OCI-LY7 (cell line): ENCODE measurements around the gene LRRC4. TPM values are rescaled to one million over a fixed set of nuclear protein-coding genes. Genes with fewer than 3 reads are reported as not detected.

Experiments
- BruUV-seq: library from RNA; stranded (reverse); fragments of 400-500 nt; replicated peaks from 2 replicates; lab custom pipeline; 2021; lab: Mats Ljungman, UMichigan
- CTCF ChIA-PET: fragments of 300-600 bp; sonication (Branson Sonifier 250); formaldehyde crosslinking; loops from one replicate; lab custom pipeline; 2022; ENCODE audit warnings: antibody characterized with exemption; ENCODE audit not compliant: unreplicated experiment; lab: Charles Lee
- POLR2A ChIA-PET: fragments of 300-600 bp; sonication (Branson Sonifier 250); formaldehyde crosslinking; loops from one replicate; lab custom pipeline; 2022; ENCODE audit warnings: antibody characterized with exemption; lab: Charles Lee
- DNase-seq: peaks from one replicate; pipeline ENCODE4 v3.0.0-alpha.2; 2015; ENCODE audit warnings: low spot score
- H2AFZ ChIP-seq: fragments of 200-600 bp; sonication (generic), shearing (Covaris generic); 2 replicates; pipeline ENCODE4 v1.6.1; 2014; ENCODE audit warnings: mild to moderate bottlenecking, antibody characterized with exemption, low read length, moderate library complexity
- H3K27ac ChIP-seq: fragments of 200-600 bp; sonication (generic); 2 replicates; pipeline ENCODE4 v1.5.1; 2014; ENCODE audit warnings: mixed run types, low read depth, mild to moderate bottlenecking, moderate library complexity, low read length, inconsistent platforms; ENCODE audit not compliant: poor library complexity, severe bottlenecking
- H3K36me3 ChIP-seq: fragments of 200-600 bp; sonication (generic); 2 replicates; pipeline ENCODE4 v1.6.1; 2014; ENCODE audit warnings: mild to moderate bottlenecking, antibody characterized with exemption, low read length, moderate library complexity, mixed read lengths; ENCODE audit not compliant: insufficient read depth
- H3K4me1 ChIP-seq: fragments of 200-600 bp; sonication (generic); 2 replicates; pipeline ENCODE4 v1.5.1; 2014; ENCODE audit warnings: mild to moderate bottlenecking, low read length; ENCODE audit not compliant: insufficient read depth, poor library complexity, severe bottlenecking
- H3K4me2 ChIP-seq: fragments of 200-600 bp; sonication (generic); 2 replicates; pipeline ENCODE4 v1.6.1; 2014; ENCODE audit warnings: mild to moderate bottlenecking, low read length
- H3K4me3 ChIP-seq: fragments of 200-600 bp; sonication (generic); 2 replicates; pipeline ENCODE4 v1.5.1; 2014; ENCODE audit warnings: mild to moderate bottlenecking, low read depth, low read length; ENCODE audit not compliant: poor library complexity, severe bottlenecking
- H3K79me2 ChIP-seq: fragments of 200-600 bp; sonication (generic); 2 replicates; pipeline ENCODE4 v1.6.1; 2016; ENCODE audit warnings: low read depth, mild to moderate bottlenecking, low read length, moderate library complexity, mixed read lengths; ENCODE audit not compliant: insufficient read depth
- H3K9me2 ChIP-seq: fragments of 200-600 bp; sonication (generic); 2 replicates; pipeline ENCODE4 v1.6.1; 2016; ENCODE audit warnings: mild to moderate bottlenecking, low read length, mixed read lengths; ENCODE audit not compliant: insufficient read depth
- H3K9me3 ChIP-seq: fragments of 200-600 bp; sonication (generic); 2 replicates; pipeline ENCODE4 v1.6.1; 2014; ENCODE audit warnings: mild to moderate bottlenecking, mixed run types, low read length, mixed read lengths
- H4K20me1 ChIP-seq: fragments of 200-600 bp; sonication (generic); 2 replicates; pipeline ENCODE4 v1.6.1; 2014; ENCODE audit warnings: mild to moderate bottlenecking, antibody characterized with exemption, low read length, moderate library complexity, mixed read lengths; ENCODE audit not compliant: insufficient read depth
- CTCF ChIP-seq: fragments of 200-600 bp; sonication (generic); conservative IDR thresholded peaks from 2 replicates; pipeline ENCODE4 v1.5.1; 2014; ENCODE audit warnings: mild to moderate bottlenecking, antibody characterized with exemption, low read length, moderate library complexity, mixed read lengths
- EZH2phosphoT487 ChIP-seq: fragments of 200-600 bp; sonication (generic); IDR thresholded peaks from 2 replicates; pipeline ENCODE4 v1.6.1; 2018; ENCODE audit warnings: low read depth, borderline replicate concordance, mild to moderate bottlenecking, mixed run types, antibody characterized with exemption, low read length, moderate library complexity, mixed read lengths
- intact Hi-C: fragments of 100-400 bp; cut with micrococcal nuclease; formaldehyde crosslinking; loops from one replicate; pipeline ENCODE4 v1.10.0; 2022; ENCODE audit not compliant: unreplicated experiment
- total RNA-seq, 2 experiments: library from RNA; depleted of rRNA in 1 of 2; stranded (reverse); fragments of >200 nt in 1 of 2; shearing (Covaris generic) in 1 of 2; gene quantifications; 2 replicates each; pipeline ENCODE4 v1.2.3, GENCODE V29; 2014 to 2022

Gene LRRC4
- total RNA-seq, 2 experiments from 2014 or later, result not detected

GRCh38 chr7:127995156-127995880, 35.9 kb downstream of the LRRC4 start:
- no peaks in the 10 kb centered on the region for H3K9me3 ChIP-seq
- H4K20me1 ChIP-seq, result no peaks in the 10 kb centered on the region
- H3K4me2 ChIP-seq, result no peak overlapping the region
- no peak overlapping the region for H2AFZ ChIP-seq
- no peaks in the 10 kb centered on the region for H3K9me2 ChIP-seq
- H3K27ac ChIP-seq, result no peak overlapping the region
- no peak for DNase-seq
- peaks cover 56% of the 10 kb centered on the region for H3K36me3 ChIP-seq
- H3K79me2 ChIP-seq, result no peaks in the 10 kb centered on the region
- ChIA-PET CTCF (no interaction called here), POLR2A (interaction anchor here (0.7 to 1.0 kb wide), 3 partner anchors 10 to 166 kb away, joined by 3 read pairs; no protein-coding TSS in a partner anchor)
- no peak for TF ChIP-seq EZH2phosphoT487
- TF ChIP-seq CTCF, result no peak
- no TSS peak for BruUV-seq
- no peaks in the 10 kb centered on the region for H3K4me1 ChIP-seq
- intact Hi-C loops, result no loop called here
- H3K4me3 ChIP-seq, result no peak overlapping the region

GRCh38 chr7:127993987-127994386, 37.2 kb downstream of the LRRC4 start:
- ChIA-PET CTCF (no interaction called here), POLR2A (no interaction called here)
- Histone ChIP-seq H3K4me2 (no peak overlapping the region), H4K20me1 (no peaks in the 10 kb centered on the region), H3K4me1 (no peaks in the 10 kb centered on the region), H3K36me3 (peaks cover 49% of the 10 kb centered on the region), H3K4me3 (no peak overlapping the region), H3K9me3 (no peaks in the 10 kb centered on the region), H3K9me2 (no peaks in the 10 kb centered on the region), H2AFZ (no peak overlapping the region), H3K79me2 (no peaks in the 10 kb centered on the region), H3K27ac (no peak overlapping the region)
- intact Hi-C loops, result no loop called here
- DNase-seq, result no peak
- no peak for TF ChIP-seq CTCF
- no TSS peak for BruUV-seq

- CTCF ChIA-PET, result no interaction called here
- Histone ChIP-seq H3K4me3 (no peak overlapping the region), H3K27ac (no peak overlapping the region), H3K9me2 (no peaks in the 10 kb centered on the region), H2AFZ (no peak overlapping the region), H3K4me2 (no peak overlapping the region), H4K20me1 (no peaks in the 10 kb centered on the region), H3K79me2 (no peaks in the 10 kb centered on the region), H3K36me3 (peaks cover 49% of the 10 kb centered on the region), H3K9me3 (no peaks in the 10 kb centered on the region), H3K4me1 (no peaks in the 10 kb centered on the region)
- intact Hi-C loops, result no loop called here
- TF ChIP-seq EZH2phosphoT487, result no peak
- no peak for TF ChIP-seq CTCF
- POLR2A ChIA-PET, result interaction anchor here (0.6 kb wide), 1 partner anchor 196 kb away, joined by 3 read pairs; no protein-coding TSS in a partner anchor
- DNase-seq, result no peak
- no TSS peak for BruUV-seq
These were observed 37.9 kb downstream of the LRRC4 start for GRCh38 chr7:127993317-127993716.
